Fibroblast of mammary gland (primary cell): ENCODE data around the gene VEGFC.
A peak's percentile ranks its signal among the peaks of the same experiment; 100 is the strongest.

Experiments
- DNase-seq: peaks from one replicate; pipeline ENCODE4 v3.0.0-alpha.2; 2010; ENCODE audit warnings: low read depth
- H3K4me3 ChIP-seq: 2 replicates; pipeline ENCODE4 v1.5.1; 2011; ENCODE audit warnings: low read depth, mild to moderate bottlenecking, low read length, moderate library complexity; ENCODE audit not compliant: control insufficient read depth
- CTCF ChIP-seq: conservative IDR thresholded peaks from 2 replicates; pipeline ENCODE4 v1.5.1; 2011; ENCODE audit warnings: low read depth, low read length, inconsistent platforms; ENCODE audit not compliant: control insufficient read depth, insufficient read depth

Gene VEGFC

GRCh38 chr4:176781739-176782100 is 11.0 kb downstream of the VEGFC start:
- DNase-seq = no peak
- H3K4me3 ChIP-seq = no peak overlapping the region
- no peak for TF ChIP-seq CTCF

GRCh38 chr4:176780995-176781738 is 11.6 kb downstream of the VEGFC start:
- TF ChIP-seq CTCF = no peak
- H3K4me3 ChIP-seq = no peak overlapping the region
- DNase-seq = peak; percentile 83

GRCh38 chr4:176779421-176779820 is 13.3 kb downstream of the VEGFC start:
- TF ChIP-seq CTCF = no peak
- H3K4me3 ChIP-seq = no peak overlapping the region
- no peak for DNase-seq

- DNase-seq = peak; percentile 84
- H3K4me3 ChIP-seq = no peak overlapping the region
- TF ChIP-seq CTCF = no peak
These were observed 14.2 kb downstream of the VEGFC start for GRCh38 chr4:176778491-176778890.

- no peak for TF ChIP-seq CTCF
- H3K4me3 ChIP-seq = no peak overlapping the region
- peak; percentile 80 for DNase-seq
These were observed 14.7 kb downstream of the VEGFC start for GRCh38 chr4:176778063-176778462.

- no peak for DNase-seq
- H3K4me3 ChIP-seq = no peak overlapping the region
- no peak for TF ChIP-seq CTCF
These were observed 17.4 kb downstream of the VEGFC start for GRCh38 chr4:176775338-176775737.

GRCh38 chr4:176774852-176775251 is 17.9 kb downstream of the VEGFC start:
- no peak overlapping the region for H3K4me3 ChIP-seq
- no peak for DNase-seq
- TF ChIP-seq CTCF = no peak
